ENCODE results near the gene MTCL3.

MTCL3 gene

GRCh38 chr6:127519469-127519785, 292 bp upstream of the MTCL3 start:
- intact Hi-C loops (cut with DNase I) = no loop called here
- DNase-seq (no peak), ATAC-seq (no peak)
- Histone ChIP-seq H3K4me3 (peak overlapping the region; percentile 34), H3K4me1 (peaks cover 3% of the 10 kb centered on the region), H3K9me3 (no peaks in the 10 kb centered on the region), H3K27me3 (ENCODE audit: low read depth) (peaks cover 43% of the 10 kb centered on the region), H3K27ac (no peak overlapping the region), H3K36me3 (no peaks in the 10 kb centered on the region)
- no peak for TF ChIP-seq CTCF (IDR thresholded peaks at IDR 0.05)

GRCh38 chr6:127518191-127518709, 885 bp downstream of the MTCL3 start:
- Histone ChIP-seq H3K4me3 (peak overlapping the region; percentile 34), H3K27me3 (ENCODE audit: low read depth) (peaks cover 37% of the 10 kb centered on the region)
- intact Hi-C loops (cut with DNase I) = no loop called here

GRCh38 chr6:127517693-127518092, 1.4 kb downstream of the MTCL3 start:
- Histone ChIP-seq H3K9me3 (no peaks in the 10 kb centered on the region), H3K4me1 (peaks cover 3% of the 10 kb centered on the region), H3K27ac (no peak overlapping the region), H3K36me3 (no peaks in the 10 kb centered on the region), H3K27me3 (ENCODE audit: low read depth) (peaks cover 37% of the 10 kb centered on the region), H3K4me3 (no peak overlapping the region)
- intact Hi-C loops (cut with DNase I) = no loop called here
- TF ChIP-seq CTCF (IDR thresholded peaks at IDR 0.05) = no peak
- DNase-seq (no peak), ATAC-seq (no peak)

More at GRCh38 chr6:127518191-127518709, 885 bp downstream of the MTCL3 start:
- Histone ChIP-seq H3K36me3 (no peaks in the 10 kb centered on the region), H3K27ac (no peak overlapping the region), H3K9me3 (no peaks in the 10 kb centered on the region), H3K4me1 (peaks cover 3% of the 10 kb centered on the region)
- DNase-seq (no peak), ATAC-seq (no peak)
- no peak for TF ChIP-seq CTCF (IDR thresholded peaks at IDR 0.05)

- H3K36me3 ChIP-seq = no peaks in the 10 kb centered on the region
- H3K4me1 ChIP-seq = peaks cover 3% of the 10 kb centered on the region
- TF ChIP-seq CTCF (IDR thresholded peaks at IDR 0.05) = peak; percentile 75
- DNase-seq (no peak), ATAC-seq (peak; percentile 71 to 75)
- no peak overlapping the region for H3K27ac ChIP-seq
- no peaks in the 10 kb centered on the region for H3K9me3 ChIP-seq
- peaks cover 37% of the 10 kb centered on the region for H3K27me3 ChIP-seq (ENCODE audit: low read depth)
- intact Hi-C loops (cut with DNase I) = no loop called here
- H3K4me3 ChIP-seq = peak overlapping the region; percentile 76
Measured at GRCh38 chr6:127516662-127517273, 2.4 kb downstream of the MTCL3 start.

GRCh38 chr6:127515794-127516661, 3.1 kb downstream of the MTCL3 start:
- no peak for TF ChIP-seq CTCF (IDR thresholded peaks at IDR 0.05)
- Histone ChIP-seq H3K27me3 (ENCODE audit: low read depth) (peaks cover 35% of the 10 kb centered on the region), H3K4me1 (peaks cover 3% of the 10 kb centered on the region), H3K4me3 (peak overlapping the region; percentile 76), H3K36me3 (no peaks in the 10 kb centered on the region), H3K9me3 (no peaks in the 10 kb centered on the region), H3K27ac (peak overlapping the region; percentile 63)
- ATAC-seq (peak; percentile 86), DNase-seq (peak; percentile 66)
- intact Hi-C loops (cut with DNase I) = no loop called here
